GM23338 (cell line): Measurements from ENCODE around the gene CTRB1.

Experiments used
- CREB1 ChIP-seq: fragments of 250-450 bp; sonication (Bioruptor Pico); IDR thresholded peaks from 2 replicates; pipeline ENCODE4 v1.5.0; 2020; ENCODE audit warnings: low read depth, mild to moderate bottlenecking, moderate library complexity
- CTCF ChIP-seq, 2 experiments: fragments of 200-600 bp in 1 of 2; sonication (generic) in 1 of 2; conservative IDR thresholded peaks; 2 replicates each; pipeline versions ENCODE4 v1.5.1 to v1.6.1; 2016 to 2017; ENCODE audit warnings: antibody characterized with exemption in 2 of 2, low read depth in 2 of 2, mild to moderate bottlenecking in 2 of 2, moderate library complexity in 1 of 2
- EZH2 ChIP-seq: fragments of 200-600 bp; sonication (generic); IDR thresholded peaks from one replicate; pipeline ENCODE4 v1.8.0; 2017; ENCODE audit warnings: antibody characterized with exemption, mild to moderate bottlenecking, low read depth; ENCODE audit not compliant: unreplicated experiment
- POLR2AphosphoS5 ChIP-seq: IDR thresholded peaks from 2 replicates; pipeline ENCODE4 v1.6.1; 2016; ENCODE audit warnings: antibody characterized with exemption, low read depth

DNA sequence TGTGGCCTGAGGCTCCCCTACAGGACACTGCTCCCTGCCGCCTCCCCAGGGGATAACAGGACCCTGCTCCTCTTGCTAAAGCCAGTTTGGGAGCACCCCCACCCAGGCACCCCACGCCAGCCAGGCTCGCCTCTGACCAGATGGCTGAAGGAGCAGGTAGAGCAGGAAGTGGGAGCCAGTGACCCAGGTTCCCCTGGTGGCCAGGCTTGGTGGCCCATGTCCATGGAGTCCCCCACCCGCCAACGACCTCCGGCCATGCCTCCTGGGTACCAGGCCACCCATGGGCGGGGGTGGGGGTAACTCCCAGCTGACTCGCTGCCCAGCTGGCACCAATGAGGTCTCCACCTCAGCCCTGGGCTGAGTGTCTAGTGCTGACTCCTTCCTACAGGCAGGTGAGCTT lies 22.6 kb downstream of the CTRB1 start:
- TF ChIP-seq POLR2AphosphoS5 (no peak), CTCF (conservative IDR thresholded peaks at IDR 0.05; ENCODE audit: low read depth in 2 of 2) (no peak), EZH2 (no peak), CREB1 (CRISPR knock-in tag) (no peak)
